HG02973 (cell line): ENCODE results near the gene NELL1.

ENCODE experiments used
- ATAC-seq: cut with Tn5 transposase; IDR thresholded peaks from one replicate; pipeline ENCODE4 v1.9.1; 2021; ENCODE audit warnings: moderate library complexity; ENCODE audit not compliant: unreplicated experiment

The NELL1 gene

DNA sequence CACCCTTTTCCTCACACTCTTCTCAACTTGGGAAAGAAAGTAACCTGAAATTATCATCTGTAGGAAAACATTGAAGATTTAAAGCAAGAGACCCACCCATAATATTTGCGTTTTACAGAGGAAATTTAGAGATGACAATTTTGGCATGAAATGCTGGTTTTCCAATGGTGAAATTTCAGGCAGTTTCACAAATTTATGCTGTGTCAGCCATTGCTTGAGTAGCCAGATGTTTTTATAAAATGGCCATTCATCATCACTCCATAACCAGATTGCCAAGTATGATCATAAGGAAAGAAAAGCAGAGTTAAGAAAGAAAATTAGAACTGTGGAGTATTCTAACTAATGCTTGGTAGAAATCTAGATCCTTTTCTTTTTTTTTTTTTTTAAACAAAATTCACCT, 732.9 kb downstream of the NELL1 start:
- no peak for ATAC-seq

DNA sequence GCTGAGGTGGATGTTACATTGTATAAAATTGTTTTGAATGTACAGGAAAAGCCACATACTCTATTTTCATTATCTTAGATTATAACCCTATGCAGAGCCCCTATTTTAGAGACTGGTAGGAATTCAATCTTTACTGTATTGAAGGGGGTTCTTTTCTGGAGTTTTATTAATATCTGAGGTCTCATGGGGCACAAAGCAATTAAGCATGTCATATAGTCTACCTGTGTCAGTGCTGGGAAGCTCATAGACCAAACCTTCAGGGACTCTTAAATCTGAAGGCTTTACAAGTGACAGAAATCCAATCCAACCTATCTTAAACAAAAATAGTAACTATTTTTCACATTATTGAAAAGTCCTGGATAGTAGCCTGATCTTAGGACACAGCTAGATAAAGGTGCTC, 733.7 kb downstream of the NELL1 start:
- no peak for ATAC-seq

DNA sequence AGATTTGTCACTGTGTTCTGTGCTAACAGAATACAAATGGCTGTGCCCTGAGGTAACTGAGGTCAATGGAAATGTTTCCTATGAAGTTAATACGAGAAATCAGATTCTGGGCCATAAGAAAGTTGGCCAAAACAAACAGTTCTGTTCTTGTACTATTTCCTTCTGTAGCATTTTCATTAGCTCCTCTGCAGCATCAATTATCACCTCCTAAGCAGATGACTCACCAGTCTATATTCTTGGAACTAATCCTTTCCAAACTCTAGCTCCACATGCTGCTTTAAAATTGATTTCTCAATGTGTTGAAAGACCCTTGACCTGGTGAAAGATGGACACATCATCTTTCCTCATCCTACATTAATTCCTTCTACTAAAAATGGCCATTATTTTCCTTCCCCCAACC, 736.0 kb downstream of the NELL1 start:
- no peak for ATAC-seq

DNA sequence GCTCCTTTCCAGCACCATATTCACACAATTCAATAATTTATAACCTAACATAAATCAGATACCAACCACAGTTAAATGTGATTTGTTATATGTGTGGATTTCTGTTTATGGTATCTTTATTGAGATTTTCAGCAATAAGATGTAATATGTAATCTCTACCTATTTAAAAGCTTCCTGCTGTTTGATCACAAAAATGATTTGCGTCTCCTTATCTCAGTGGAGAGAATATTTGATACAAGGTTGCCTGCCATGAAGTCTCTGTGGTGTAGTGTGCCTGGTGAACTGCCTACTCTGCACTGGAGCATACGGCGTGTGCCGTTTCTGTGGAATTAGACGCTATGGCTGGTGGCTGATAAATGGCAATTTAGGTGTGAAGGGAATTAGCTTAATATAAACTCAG, 741.1 kb downstream of the NELL1 start:
- ATAC-seq: no peak

DNA sequence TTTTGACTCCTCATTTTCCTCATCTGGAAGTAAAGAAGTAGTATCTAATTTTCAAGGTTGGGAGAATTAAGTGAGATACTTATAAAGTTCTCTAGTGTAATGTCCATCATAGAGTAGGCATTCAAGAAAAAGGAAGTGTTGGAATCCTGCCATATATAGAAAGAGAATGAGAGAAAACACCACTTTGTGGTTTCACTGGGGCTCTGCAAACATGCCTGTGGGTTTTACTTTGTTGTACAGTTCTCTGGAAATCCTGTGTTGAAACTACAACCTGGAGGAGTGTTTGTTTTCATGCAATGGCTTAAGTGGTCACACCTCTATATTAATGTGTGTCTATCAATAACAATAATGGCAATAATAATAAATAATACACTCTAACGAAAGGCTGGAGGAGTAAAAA, 741.7 kb downstream of the NELL1 start:
- no peak for ATAC-seq

DNA sequence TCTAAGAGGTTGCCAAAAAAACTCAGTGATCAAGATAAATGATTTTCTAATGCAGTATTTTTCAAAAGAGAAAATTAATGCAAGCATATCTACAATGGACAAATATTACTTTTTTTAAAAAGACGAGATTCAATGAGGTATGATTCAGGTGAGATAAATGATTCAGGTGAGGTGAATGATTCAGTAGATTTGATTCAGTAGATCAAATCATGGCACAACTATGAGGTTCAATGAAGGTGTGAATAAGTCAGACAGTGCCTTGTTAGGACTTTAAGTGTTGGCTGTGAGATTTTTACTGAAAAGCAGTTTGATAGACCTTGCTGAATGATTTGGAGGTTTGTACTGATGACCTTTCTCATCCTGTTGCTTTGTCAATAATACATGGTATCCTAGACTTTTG, 742.2 kb downstream of the NELL1 start:
- no peak for ATAC-seq

DNA sequence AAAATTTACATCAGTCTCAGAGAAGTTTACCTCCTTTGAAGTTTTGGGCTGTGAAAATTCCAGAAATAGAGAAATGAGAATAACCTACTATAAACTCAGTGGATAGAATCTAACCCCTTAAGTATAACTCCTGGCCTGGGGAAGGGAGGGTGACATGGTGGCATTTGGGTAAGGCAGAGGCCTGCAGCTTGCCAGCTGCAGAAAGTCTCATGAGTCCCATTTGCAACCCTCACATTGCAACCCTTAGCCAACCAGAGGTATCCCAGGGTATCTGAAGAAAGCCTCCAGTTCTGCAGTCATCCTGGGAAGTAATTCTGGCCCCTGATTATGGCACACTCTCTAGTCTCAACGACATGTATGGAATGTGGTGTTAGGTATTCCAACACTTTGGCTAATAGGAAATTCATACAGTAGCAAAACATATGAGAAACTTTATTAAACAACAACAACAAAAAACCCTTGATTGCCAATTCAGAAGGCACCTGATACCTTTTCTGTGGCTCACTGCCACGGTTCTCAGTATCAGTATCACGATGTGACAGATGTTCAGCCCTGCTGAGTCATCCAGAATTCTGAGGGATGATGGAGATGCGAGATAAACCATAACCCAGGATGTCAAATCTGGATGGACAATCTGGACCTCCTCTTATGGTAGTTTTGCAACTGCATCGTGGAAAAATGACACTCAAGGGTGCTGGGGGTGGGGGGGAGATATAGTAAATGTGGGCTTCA, 743.4 kb downstream of the NELL1 start:
- no peak for ATAC-seq

DNA sequence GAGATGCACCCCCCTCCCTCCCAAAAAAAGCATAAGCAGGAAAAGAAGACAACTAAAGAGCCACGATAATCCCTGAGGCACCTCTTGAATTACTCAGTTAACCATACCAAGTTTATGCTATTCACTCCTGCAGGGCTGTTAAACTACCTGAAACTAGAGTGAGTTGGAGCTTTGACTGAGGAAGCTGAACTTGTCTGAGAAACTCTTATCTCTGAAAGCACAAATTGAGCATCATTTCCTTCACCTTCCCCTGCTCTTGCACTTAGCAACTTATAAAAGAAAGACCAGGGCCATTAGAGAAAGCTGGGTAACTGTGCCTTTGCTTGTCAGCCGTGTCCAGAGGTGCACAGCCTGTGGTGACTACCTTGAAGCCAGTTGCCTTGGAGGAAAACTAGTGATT, 745.6 kb downstream of the NELL1 start:
- no peak for ATAC-seq

DNA sequence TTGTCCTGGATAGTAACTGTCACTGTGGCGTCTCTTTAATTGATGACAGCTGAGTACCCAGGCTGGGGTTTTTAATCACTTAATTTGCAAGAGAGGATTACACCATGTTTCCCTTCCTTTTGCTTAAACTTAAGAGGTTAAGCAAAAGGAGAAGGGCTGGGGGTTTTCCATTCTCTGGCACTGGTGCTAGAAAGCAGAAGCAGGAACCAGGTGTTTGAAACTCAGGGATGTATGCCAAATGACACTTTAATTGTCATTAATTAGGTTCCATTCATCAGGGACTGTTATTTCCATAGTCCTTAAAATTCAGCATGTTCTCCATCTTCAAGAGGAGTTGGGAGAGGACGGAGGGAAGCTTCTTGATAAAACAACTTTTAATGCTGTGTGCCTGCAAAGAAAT, 746.2 kb downstream of the NELL1 start:
- ATAC-seq: no peak

DNA sequence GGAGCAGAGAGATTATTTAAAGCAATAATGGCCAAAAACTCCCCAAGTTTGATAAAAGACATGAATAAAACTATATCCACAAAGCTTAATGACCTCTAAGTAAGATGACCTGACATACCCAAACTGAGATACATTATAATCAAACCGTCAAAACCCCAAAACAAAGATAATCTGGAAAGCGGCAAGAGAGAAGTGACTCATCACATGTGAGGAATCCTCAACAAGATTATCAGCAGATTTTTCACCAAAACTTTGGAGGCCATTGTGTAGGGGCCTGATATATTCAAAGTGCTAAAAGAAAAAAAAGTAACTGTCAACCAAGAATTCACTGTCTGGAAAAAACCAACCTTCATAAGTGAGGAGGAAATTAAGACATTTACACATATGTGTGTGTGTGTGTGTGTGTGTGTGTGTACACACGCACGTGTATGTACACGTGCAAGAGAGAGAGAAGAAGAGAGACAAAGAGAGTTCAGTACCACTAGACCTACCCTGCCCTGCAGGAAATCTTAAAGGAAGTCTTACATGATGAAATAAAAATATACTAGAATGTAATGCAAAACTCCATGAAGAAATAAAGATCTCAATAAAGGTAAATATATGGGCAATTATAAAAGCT, 752.4 kb downstream of the NELL1 start:
- no peak for ATAC-seq

DNA sequence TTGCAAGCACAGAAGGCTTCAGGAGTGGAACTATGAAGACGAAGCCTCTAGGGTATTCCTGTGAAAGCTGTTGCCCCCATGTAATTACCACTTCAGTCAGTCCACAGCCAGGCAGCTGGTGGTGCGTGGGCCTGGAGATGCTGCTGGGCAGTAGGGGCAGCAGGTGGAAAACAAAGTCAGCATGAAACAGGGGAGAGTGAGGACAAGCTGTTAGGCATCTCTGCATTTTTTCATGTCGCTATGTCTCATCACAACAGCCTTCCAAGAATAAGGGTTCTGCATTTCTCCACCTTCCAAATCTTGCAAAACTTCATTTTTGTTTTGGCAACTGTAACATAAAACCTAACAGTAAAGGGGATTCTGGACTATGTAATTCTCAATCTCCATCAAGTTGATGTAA, 757.5 kb downstream of the NELL1 start:
- no peak for ATAC-seq

DNA sequence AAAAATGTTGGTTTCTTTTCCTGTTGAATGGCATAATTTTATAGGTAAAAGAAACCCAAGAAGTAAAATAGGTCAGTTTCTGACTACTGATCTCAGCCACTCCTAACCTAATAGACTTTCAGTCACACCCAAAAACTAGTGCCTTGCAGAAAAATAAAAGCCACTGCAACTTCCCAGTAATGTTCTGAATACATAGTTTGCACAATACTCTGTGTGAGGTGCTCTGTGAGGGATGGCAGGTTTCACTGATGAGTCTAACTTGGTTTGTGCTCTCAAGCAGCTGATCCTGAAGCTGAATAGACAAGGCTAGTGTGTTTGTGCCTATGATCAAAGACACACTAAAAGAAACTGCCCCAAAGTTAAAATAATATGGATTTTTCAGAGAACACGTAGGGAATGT, 758.3 kb downstream of the NELL1 start:
- ATAC-seq: no peak

DNA sequence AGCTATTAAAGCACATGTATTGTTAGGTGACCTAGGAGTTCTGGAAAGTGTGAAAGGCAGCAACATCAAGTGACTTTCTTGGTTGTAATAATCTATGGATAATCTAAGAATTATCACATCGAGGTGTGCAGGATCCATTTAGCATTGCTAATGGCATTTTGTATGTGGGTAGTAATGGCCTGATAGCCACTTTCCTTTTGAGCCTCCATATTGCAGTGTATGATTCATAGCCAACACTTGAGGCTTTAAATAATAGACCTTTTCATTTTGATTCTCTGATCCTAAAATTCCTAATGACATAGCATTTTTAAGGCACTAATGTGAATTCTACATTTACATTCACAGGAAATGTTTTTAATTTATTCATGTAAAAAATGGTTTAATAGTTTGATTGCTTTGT, 759.4 kb downstream of the NELL1 start:
- ATAC-seq: no peak

DNA sequence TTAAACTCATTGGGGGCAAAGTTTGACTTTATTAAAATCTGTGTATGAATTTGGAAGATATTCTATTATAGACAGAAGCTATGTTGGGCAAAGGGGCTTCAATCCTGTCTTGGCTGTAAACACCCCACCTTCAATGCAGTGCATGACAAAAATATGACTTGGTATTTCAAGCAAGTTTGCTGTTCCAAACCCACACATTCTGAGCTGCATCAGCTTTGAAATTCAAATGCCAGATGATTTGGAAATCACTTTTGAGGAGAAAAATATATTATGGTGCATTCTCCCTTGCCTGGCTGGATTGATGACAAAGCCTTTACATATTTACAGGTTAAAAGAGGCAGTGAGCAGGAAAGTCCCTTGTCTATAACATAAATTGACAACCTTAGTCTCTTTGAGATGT, 760.0 kb downstream of the NELL1 start:
- no peak for ATAC-seq

DNA sequence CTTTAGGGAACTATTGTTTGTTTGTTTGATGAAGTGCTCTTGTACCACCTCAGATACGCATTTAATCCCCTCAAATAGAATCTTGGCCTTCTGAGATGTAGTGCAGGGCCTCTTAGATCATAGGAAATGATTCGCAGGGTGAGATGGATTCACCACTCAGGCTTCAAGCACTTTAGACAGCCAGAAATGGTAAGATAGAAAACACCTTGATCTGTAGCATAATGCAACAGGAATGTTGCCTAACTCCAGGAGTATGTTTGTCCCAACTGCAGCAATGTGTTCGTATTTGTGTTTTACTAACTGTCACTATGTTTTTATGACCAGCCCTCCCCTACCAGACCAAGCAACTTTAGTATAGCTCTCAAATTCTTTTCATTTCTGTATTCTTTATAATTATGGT, 761.2 kb downstream of the NELL1 start:
- no peak for ATAC-seq

DNA sequence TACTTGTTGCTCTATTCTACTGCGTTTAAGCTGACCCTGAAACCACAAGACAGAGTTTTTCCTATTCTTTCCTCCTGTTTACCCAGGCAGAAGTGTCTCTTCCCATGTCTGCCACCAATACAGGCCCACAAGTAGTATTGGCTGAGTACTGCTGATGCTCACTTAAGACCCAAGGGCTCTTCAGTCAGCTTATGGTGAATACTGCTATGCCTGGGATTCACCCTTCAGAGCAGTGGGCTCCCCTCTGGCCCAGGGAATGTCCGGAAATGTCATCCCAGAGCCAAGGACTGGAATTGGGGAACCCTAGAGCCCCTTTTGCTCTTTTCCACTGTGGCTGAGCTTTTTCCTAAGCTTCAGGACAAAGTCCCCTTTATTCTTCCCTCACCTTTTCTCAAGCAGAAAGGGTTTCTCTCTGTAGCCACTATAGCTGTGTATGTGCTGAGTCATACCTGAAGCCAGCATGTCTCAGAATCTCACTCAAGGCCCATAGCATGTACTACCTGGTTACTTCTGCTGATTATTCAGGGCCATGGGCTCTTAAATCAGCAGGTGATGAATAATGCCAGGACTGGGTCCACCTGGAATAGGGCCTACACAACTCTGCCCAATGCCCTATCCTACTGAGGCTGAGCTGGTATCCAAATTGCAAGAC, 777.7 kb downstream of the NELL1 start:
- ATAC-seq: no peak

DNA sequence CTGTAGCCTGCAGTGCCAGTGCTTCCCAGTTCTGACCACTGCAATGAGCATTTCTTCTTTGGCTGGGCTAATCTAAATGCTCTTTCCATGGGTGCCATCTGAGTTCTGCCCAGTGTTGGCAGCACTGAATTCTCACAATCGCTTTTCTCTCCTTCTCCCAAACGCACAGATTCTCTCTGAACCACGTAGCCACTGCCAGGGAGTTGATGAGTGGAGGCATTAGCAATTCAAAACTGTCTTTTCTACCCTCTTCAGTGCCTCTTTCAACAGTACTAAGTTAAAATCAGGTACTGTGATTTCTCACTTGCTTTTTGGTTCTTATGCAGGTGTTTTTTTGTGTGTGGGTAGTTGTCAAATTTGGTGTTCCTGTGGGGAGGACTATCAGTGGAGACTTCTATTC, 778.5 kb downstream of the NELL1 start:
- no peak for ATAC-seq

DNA sequence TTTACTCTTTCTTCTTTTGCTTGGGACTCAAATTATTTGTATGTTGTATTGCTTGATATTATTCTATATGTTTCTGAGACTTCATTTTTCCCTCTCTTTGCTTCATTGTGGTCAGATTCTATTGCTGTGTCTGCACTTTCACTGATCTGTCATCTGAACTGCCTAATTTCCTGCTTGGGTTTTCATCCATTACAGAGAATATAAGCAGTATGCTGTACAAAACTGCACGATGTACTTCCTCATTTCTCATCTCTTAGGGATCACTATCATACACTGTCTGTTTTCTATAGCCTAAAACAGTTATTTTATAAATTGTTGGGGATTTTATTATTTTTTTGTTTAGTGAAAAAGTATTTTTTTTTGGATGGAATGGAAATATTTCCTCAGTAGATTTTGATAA, 786.8 kb downstream of the NELL1 start:
- no peak for ATAC-seq

DNA sequence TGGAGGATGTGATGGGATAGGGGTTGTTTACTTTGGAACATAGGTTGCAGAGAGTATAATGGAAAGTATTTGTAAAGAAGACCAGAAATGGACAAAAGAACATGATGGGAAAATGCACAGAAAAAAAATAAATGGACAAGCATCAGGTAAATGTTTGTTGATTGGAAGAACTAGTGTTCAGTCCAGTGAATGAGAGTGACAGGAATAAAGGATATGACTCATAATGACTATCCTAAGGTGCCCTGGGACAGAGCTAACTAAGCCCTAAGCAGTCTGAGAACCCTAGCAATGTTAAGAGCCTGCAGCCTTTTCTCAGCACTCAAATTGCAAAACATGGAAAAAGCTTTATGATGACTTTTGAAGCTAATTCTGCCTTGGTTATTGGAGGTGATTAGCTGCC, 790.7 kb downstream of the NELL1 start:
- no peak for ATAC-seq

DNA sequence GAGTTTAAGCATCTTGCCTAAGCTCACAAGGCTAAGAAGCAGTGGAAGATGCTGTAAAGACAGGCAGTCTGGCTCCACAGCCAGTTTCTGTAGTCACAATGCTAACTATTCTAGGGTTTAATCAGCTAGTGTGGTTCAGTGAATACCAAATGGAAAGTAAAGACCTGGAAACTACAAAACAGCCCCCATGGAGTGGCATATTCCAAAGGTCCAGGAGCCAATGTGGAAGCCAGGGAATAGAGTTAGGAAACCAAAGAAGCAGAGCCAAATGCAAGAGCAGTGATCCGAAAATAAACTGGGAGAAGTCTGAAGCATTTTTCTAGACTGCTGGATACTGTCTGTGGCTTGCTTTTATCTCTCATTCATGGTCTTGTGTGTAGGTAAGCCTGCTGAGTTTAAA, 792.3 kb downstream of the NELL1 start:
- ATAC-seq: no peak

DNA sequence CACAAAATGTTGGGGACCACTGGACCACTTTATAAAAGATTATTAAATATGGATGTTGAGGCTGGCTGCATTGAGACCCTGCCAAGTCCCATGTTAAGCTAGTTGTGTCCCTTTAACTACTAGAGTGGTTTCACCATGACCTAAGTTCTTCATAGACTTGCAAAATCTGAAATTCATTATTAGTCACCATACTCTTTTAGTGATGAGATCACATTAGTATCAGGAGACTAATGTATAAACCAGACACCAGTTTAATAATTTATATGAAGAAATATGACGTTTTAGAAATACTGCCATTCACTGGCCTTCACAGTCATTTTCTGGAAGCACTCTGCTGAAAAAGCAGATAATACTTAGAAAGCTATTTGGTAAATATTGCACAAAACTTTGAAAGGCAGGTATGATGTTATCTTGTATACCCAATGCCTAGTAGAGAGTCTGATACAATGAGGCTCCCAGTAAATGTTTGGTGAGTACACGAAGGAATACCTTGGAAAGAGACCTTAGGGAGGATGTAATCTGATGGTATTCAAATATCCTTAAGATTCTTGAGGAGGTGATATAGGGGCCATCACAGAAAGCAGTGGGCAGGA, 795.3 kb downstream of the NELL1 start:
- no peak for ATAC-seq

DNA sequence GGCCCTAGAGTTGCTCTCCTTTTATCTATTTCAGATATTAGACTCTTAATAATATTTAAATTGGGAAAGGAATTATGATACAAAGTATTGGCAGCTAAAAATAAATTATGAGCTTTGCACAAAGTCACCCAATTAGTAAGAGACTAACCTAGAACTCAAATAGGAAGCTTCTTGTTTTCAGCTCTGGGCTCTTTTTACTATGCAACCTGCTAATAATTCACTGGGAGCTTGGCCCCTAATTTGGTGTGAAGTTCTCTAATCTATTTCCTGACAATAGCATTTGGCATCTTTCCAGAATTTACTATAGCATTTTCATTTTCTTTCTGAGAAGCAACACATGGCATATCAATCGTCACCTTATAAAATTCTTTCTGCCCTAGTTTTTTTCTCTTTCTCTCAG, 795.8 kb downstream of the NELL1 start:
- no peak for ATAC-seq
